Keratinocyte (primary cell): Measurements from ENCODE around the gene ANKS6. TPM values are rescaled to one million over a fixed set of nuclear protein-coding genes. Genes with fewer than 3 reads are reported as not detected.

Experiments used
- DNase-seq: peaks from one replicate; pipeline ENCODE4 v3.0.0-alpha.2; 2011; ENCODE audit warnings: low read depth, missing footprints, low spot score
- FAIRE-seq: peaks from 2 replicates; lab custom pipeline; 2011; peaks lifted over from hg19 to GRCh38; lab: Jason Lieb, UNC
- H2AFZ ChIP-seq: 2 replicates; pipeline ENCODE4 v1.6.0; 2012; ENCODE audit warnings: low read length, control low read depth, inconsistent platforms; ENCODE audit not compliant: control insufficient read depth
- H3K27ac ChIP-seq: 2 replicates; pipeline ENCODE4 v1.5.1; 2011; ENCODE audit warnings: low read length; ENCODE audit not compliant: control insufficient read depth, insufficient read depth
- H3K27me3 ChIP-seq: 3 replicates; pipeline ENCODE4 v1.6.0; 2011; ENCODE audit warnings: low read length; ENCODE audit not compliant: control insufficient read depth, insufficient read depth; ENCODE audit errors: extremely low read depth
- H3K36me3 ChIP-seq, 2 experiments: 2 replicates in 1 of 2; 3 replicates in 1 of 2; pipeline ENCODE4 v1.5.1; 2011; ENCODE audit warnings: low read length in 2 of 2, mild to moderate bottlenecking in 1 of 2; ENCODE audit not compliant: control insufficient read depth in 2 of 2, insufficient read depth in 2 of 2; ENCODE audit errors: extremely low read depth in 1 of 2
- H3K4me1 ChIP-seq: 3 replicates; pipeline ENCODE4 v1.5.1; 2011; ENCODE audit warnings: low read length; ENCODE audit not compliant: control insufficient read depth, insufficient read depth; ENCODE audit errors: extremely low read depth
- H3K4me2 ChIP-seq: 3 replicates; pipeline ENCODE4 v1.6.0; 2011; ENCODE audit warnings: low read depth, low read length; ENCODE audit not compliant: control insufficient read depth, insufficient read depth; ENCODE audit errors: extremely low read depth
- H3K4me3 ChIP-seq, 3 experiments: fragments of 200-600 bp in 1 of 3; sonication (generic) in 1 of 3; 2 replicates in 2 of 3; 3 replicates in 1 of 3; pipeline ENCODE4 v1.5.1; 2011 to 2016; ENCODE audit warnings: low read length in 3 of 3, mild to moderate bottlenecking in 3 of 3, control low read depth in 2 of 3, inconsistent platforms in 1 of 3, low read depth in 1 of 3, mixed read lengths in 1 of 3, mixed run types in 1 of 3, moderate library complexity in 1 of 3; ENCODE audit not compliant: control insufficient read depth in 2 of 3, insufficient read depth in 2 of 3; ENCODE audit errors: extremely low read depth in 1 of 3
- H3K79me2 ChIP-seq: 2 replicates; pipeline ENCODE4 v1.6.0; 2012; ENCODE audit warnings: low read length; ENCODE audit not compliant: control insufficient read depth, insufficient read depth
- H3K9ac ChIP-seq: 3 replicates; pipeline ENCODE4 v1.6.0; 2011; ENCODE audit warnings: low read length; ENCODE audit not compliant: control insufficient read depth, insufficient read depth; ENCODE audit errors: extremely low read depth
- H3K9me1 ChIP-seq: 3 replicates; pipeline ENCODE4 v1.6.0; 2011; ENCODE audit warnings: low read length; ENCODE audit not compliant: control insufficient read depth, insufficient read depth; ENCODE audit errors: extremely low read depth
- H3K9me3 ChIP-seq: 2 replicates; pipeline ENCODE4 v1.5.1; 2012; ENCODE audit warnings: low read depth, low read length; ENCODE audit not compliant: control insufficient read depth
- H4K20me1 ChIP-seq: 3 replicates; pipeline ENCODE4 v1.6.0; 2011; ENCODE audit warnings: low read length; ENCODE audit not compliant: control insufficient read depth, insufficient read depth; ENCODE audit errors: extremely low read depth
- CTCF ChIP-seq, 3 experiments: IDR thresholded peaks in 1 of 3; conservative IDR thresholded peaks in 1 of 3; optimal IDR thresholded peaks in 1 of 3; 2 replicates in 2 of 3; 3 replicates in 1 of 3; pipeline versions ENCODE3 to v1.5.1; 2011; ENCODE audit warnings: low read length in 3 of 3, mild to moderate bottlenecking in 3 of 3, moderate library complexity in 2 of 3, control low read depth in 1 of 3, inconsistent platforms in 1 of 3; ENCODE audit not compliant: insufficient read depth in 2 of 3; ENCODE audit errors: extremely low read depth in 1 of 3
- EZH2 ChIP-seq: IDR thresholded peaks from one replicate; pipeline ENCODE4 v1.6.1; 2012; ENCODE audit warnings: inconsistent platforms, mild to moderate bottlenecking, low read length, moderate library complexity
- dilution Hi-C: fragments of 300-500 bp; cut with MboI; formaldehyde crosslinking; loops from one replicate; pipeline ENCODE4 v1.7.0; 2020; ENCODE audit warnings: low sequenced_read_pairs; ENCODE audit not compliant: extremely low pct_ligation_motif_present
- polyA plus RNA-seq, 5 experiments: library from polyadenylated mRNA; depleted of rRNA in 3 of 5; stranded (reverse) in 3 of 5; stranded (forward) in 1 of 5; unstranded in 1 of 5; fragments of >200 nt; gene quantifications; 1 replicate in 1 of 5; 2 replicates in 3 of 5; 3 replicates in 1 of 5; pipeline versions ENCODE4 v1.2.1 to v1.2.3, GENCODE V29; 2011 to 2012; ENCODE audit warnings: missing spikeins in 2 of 5, low read depth in 1 of 5, low replicate concordance in 1 of 5

ANKS6 gene
- polyA plus RNA-seq, 1 donor (not counting 4 experiments of a cell fraction or from before 2014, with no cell fraction given): 13.5 TPM

GRCh38 chr9:98842510-98842909 is 46.2 kb upstream of the ANKS6 start:
- Histone ChIP-seq H3K4me1 (no peaks in the 10 kb centered on the region), H3K4me3 (no peak overlapping the region), H3K9me1 (no peaks in the 10 kb centered on the region), H3K4me2 (no peak overlapping the region), H2AFZ (no peak overlapping the region), H3K27ac (no peak overlapping the region), H3K27me3 (no peaks in the 10 kb centered on the region), H3K36me3 (no peaks in the 10 kb centered on the region), H4K20me1 (no peaks in the 10 kb centered on the region), H3K79me2 (no peaks in the 10 kb centered on the region), H3K9ac (no peak overlapping the region), H3K9me3 (no peaks in the 10 kb centered on the region)
- FAIRE-seq (no peak), DNase-seq (no peak)
- no peak for TF ChIP-seq CTCF (optimal IDR thresholded peaks at IDR 0.05 in 1 of 3, IDR thresholded peaks at IDR 0.05 in 1 of 3, conservative IDR thresholded peaks at IDR 0.05 in 1 of 3; ENCODE audit: extremely low read depth in 1 of 3, insufficient read depth in 2 of 3, low read length in 3 of 3)
- TF ChIP-seq EZH2: no peak
- dilution Hi-C loops: no loop called here

DNA sequence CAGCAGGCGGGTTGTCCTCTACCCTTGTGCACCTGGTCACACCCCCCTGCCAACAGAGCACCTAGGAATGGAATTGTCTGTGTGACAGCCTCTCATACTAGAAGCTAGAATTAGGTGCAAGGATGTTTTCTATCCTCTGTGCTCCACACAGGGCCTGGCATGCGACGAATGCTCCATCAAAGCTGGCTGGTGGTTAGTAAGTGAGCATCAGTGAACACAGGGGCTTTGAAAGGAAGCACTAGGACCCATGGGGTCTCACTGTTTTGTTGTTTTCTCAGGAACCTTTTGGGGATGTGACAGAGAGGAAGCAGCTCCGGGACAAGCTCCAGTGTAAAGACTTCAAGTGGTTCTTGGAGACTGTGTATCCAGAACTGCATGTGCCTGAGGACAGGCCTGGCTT is 43.4 kb upstream of the ANKS6 start:
- no peaks in the 10 kb centered on the region for H3K36me3 ChIP-seq
- dilution Hi-C loops: no loop called here

More for the DNA sequence above, 43.4 kb upstream of the ANKS6 start:
- H4K20me1 ChIP-seq: no peaks in the 10 kb centered on the region
- H3K4me1 ChIP-seq: no peaks in the 10 kb centered on the region
- H3K9me3 ChIP-seq: no peaks in the 10 kb centered on the region
- no peaks in the 10 kb centered on the region for H3K27me3 ChIP-seq
- no peak overlapping the region for H3K27ac ChIP-seq
- H2AFZ ChIP-seq: no peak overlapping the region
- H3K4me3 ChIP-seq: no peak overlapping the region
- TF ChIP-seq CTCF (optimal IDR thresholded peaks at IDR 0.05 in 1 of 3, IDR thresholded peaks at IDR 0.05 in 1 of 3, conservative IDR thresholded peaks at IDR 0.05 in 1 of 3; ENCODE audit: extremely low read depth in 1 of 3, insufficient read depth in 2 of 3, low read length in 3 of 3) (no peak), EZH2 (no peak)
- FAIRE-seq: no peak
- no peaks in the 10 kb centered on the region for H3K9me1 ChIP-seq
- no peak for DNase-seq
- no peaks in the 10 kb centered on the region for H3K79me2 ChIP-seq
- no peak overlapping the region for H3K4me2 ChIP-seq
- no peak overlapping the region for H3K9ac ChIP-seq
